D721Med (cell line): ENCODE measurements around the gene CRYBB2.
"Not testable (repeated sequence)": the region's sequence is repeated elsewhere in the genome, so short reads cannot be mapped to it uniquely, and the experiment has no call there.

Experiments
- DNase-seq: peaks from one replicate; pipeline ENCODE4 v3.0.0; 2011; ENCODE audit warnings: low spot score; ENCODE audit not compliant: insufficient read length
- FAIRE-seq: peaks from 2 replicates; lab custom pipeline; 2011; peaks lifted over from hg19 to GRCh38; lab: Jason Lieb, UNC
- TF ChIP-seq, protein P1 (sequence below): IDR thresholded peaks from 2 replicates; pipeline ENCODE4 v1.5.1; 2012; ENCODE audit warnings: mild to moderate bottlenecking, control low read depth; ENCODE audit not compliant: insufficient read depth; ENCODE audit errors: missing control alignments

CRYBB2 gene

DNA sequence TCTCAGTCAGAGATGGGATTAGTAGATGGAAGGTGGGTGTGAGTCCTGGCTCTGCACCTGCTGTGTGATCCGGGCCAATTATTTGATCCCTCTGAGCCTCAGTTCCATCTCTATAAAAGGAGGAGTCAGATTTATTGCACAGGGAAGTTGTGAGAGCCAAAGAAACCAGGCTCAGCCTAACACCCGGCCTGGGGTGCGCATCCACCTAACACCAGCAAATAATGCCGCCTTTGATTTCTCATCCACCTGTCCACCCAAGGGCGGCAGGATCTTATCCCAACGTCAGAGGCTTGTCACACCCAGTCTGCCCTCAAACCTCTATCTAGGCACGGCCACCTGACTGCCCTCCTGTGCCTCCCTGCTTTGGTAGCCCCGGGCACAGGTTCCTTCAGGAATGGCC is 2.4 kb downstream of the CRYBB2 start:
- no peak for DNase-seq
- no peak for FAIRE-seq
- TF ChIP-seq, protein P1, sequence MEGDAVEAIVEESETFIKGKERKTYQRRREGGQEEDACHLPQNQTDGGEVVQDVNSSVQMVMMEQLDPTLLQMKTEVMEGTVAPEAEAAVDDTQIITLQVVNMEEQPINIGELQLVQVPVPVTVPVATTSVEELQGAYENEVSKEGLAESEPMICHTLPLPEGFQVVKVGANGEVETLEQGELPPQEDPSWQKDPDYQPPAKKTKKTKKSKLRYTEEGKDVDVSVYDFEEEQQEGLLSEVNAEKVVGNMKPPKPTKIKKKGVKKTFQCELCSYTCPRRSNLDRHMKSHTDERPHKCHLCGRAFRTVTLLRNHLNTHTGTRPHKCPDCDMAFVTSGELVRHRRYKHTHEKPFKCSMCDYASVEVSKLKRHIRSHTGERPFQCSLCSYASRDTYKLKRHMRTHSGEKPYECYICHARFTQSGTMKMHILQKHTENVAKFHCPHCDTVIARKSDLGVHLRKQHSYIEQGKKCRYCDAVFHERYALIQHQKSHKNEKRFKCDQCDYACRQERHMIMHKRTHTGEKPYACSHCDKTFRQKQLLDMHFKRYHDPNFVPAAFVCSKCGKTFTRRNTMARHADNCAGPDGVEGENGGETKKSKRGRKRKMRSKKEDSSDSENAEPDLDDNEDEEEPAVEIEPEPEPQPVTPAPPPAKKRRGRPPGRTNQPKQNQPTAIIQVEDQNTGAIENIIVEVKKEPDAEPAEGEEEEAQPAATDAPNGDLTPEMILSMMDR = no peak

DNA sequence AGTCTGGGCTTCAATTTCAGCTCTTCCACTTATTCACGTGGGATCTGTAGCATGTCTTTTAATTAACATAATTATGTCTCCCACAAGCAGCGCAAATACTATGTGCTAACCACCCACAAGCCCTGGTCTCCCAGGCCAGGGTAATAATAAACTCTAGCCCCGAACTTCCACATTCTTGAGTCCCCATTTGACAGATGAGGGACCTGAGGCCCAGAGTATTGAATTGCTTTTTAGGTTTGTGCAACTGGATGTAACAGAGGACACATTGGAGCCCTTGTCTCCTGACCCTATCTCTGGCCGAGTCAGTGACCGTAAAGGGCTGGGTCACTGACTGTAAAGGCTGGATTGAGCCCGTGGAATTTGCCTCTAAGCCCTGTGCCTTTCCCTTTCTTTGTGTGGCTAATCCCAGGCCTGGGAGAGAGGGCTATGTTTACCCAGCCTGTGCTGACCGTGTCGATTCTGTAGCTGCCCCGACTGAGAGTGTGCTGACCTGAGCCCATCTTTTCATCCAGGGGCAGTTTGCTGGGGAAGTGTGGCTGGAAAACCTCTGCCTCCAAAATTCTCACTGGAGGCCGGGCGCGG is 3.9 kb downstream of the CRYBB2 start:
- FAIRE-seq = no peak
- TF ChIP-seq, protein P1 = no peak

DNA sequence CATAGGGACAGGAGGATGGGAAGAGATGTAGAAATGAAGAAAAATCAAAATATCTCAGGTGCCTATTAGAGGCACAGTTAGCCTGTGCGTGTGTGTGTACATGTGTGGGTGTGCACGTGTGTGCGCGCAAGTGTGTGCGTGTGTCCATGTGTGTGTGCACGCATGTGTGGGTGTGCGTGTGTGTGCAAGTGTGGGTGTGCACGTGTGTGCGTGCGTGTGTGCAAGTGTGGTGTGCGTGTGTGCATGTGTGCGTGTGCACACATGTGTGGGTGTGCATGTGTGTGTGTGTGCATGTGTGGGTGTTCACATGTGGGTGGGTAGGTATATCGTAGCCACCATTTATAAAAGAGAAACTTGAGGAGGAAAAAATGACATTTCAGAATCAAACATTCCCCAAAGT is 9.4 kb downstream of the CRYBB2 start:
- FAIRE-seq (no peak), DNase-seq (no peak)
- TF ChIP-seq, protein P1 = no peak

More for the DNA sequence above, 3.9 kb downstream of the CRYBB2 start:
- DNase-seq = no peak

- not testable (repeated sequence) for DNase-seq, FAIRE-seq
These were observed 11.3 kb downstream of the CRYBB2 start for GRCh38 chr22:25230760-25231159.

DNA sequence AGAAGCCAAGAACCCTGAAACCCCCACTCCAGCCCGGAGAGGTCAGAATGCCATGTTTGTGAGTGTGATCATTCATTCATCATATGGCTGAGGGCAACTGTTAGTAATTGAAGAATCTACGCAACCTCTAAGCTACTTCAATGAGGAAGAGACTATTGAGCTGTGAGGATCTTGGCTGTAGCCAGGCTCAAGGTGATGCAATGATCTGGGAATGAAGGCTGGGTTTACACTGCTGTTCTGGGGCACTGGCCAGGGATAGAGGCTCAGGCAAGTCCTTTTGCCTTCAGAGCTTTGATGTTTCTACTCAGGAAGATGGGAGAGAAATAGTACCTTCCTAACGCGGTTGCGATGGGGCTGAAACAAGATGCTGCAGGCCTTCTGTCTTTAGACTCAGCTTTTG is 12.9 kb downstream of the CRYBB2 start:
- no peak for DNase-seq
- FAIRE-seq = no peak
- TF ChIP-seq, protein P1 = no peak

- DNase-seq, FAIRE-seq: not testable (repeated sequence)
These were observed 14.3 kb downstream of the CRYBB2 start for GRCh38 chr22:25233706-25234105.

GRCh38 chr22:25235547-25236290 is 16.3 kb downstream of the CRYBB2 start:
- peak; percentile 99 for DNase-seq
- TF ChIP-seq, protein P1 = peak; percentile 76
- FAIRE-seq = no peak

GRCh38 chr22:25236417-25236816 is 17.0 kb downstream of the CRYBB2 start:
- no peak for FAIRE-seq

More at GRCh38 chr22:25236417-25236816, 17.0 kb downstream of the CRYBB2 start:
- DNase-seq = no peak
- TF ChIP-seq, protein P1 = no peak
